Astrocyte of the cerebellum (primary cell): ENCODE measurements around the gene EGLN3.

ENCODE experiments used
- DNase-seq: peaks from one replicate; pipeline ENCODE4 v3.0.0-alpha.2; 2011; ENCODE audit warnings: low read depth
- H3K4me3 ChIP-seq: 2 replicates; pipeline ENCODE4 v1.5.1; 2011; ENCODE audit warnings: mild to moderate bottlenecking, low read depth, low read length, moderate library complexity
- CTCF ChIP-seq: IDR thresholded peaks from 2 replicates; pipeline ENCODE4 v1.5.1; 2012; ENCODE audit warnings: low read length, low read depth, moderate library complexity, mild to moderate bottlenecking; ENCODE audit errors: missing control alignments
- in situ Hi-C: cut with HindIII; loops from 2 replicates; pipeline ENCODE4 v1.10.0; 2017; ENCODE audit warnings: low sequenced_read_pairs

Gene EGLN3

GRCh38 chr14:33901426-33902155 lies 49.3 kb downstream of the EGLN3 start:
- H3K4me3 ChIP-seq: no peak overlapping the region
- DNase-seq: no peak
- in situ Hi-C loops: no loop called here
- TF ChIP-seq CTCF: no peak

GRCh38 chr14:33900706-33901105 lies 50.2 kb downstream of the EGLN3 start:
- TF ChIP-seq CTCF: no peak
- in situ Hi-C loops: no loop called here
- H3K4me3 ChIP-seq: no peak overlapping the region
- DNase-seq: no peak

GRCh38 chr14:33899723-33900341 lies 51.0 kb downstream of the EGLN3 start:
- no peak for TF ChIP-seq CTCF
- H3K4me3 ChIP-seq: no peak overlapping the region
- DNase-seq: no peak
- in situ Hi-C loops: no loop called here

- DNase-seq: no peak
- no peak for TF ChIP-seq CTCF
- in situ Hi-C loops: no loop called here
- no peak overlapping the region for H3K4me3 ChIP-seq
These were observed 52.9 kb downstream of the EGLN3 start for GRCh38 chr14:33897878-33898535.

- DNase-seq: no peak
- no peak for TF ChIP-seq CTCF
- no peak overlapping the region for H3K4me3 ChIP-seq
- in situ Hi-C loops: no loop called here
These were observed 53.5 kb downstream of the EGLN3 start for GRCh38 chr14:33897382-33897781.

GRCh38 chr14:33894339-33894738 lies 56.5 kb downstream of the EGLN3 start:
- no peak overlapping the region for H3K4me3 ChIP-seq
- in situ Hi-C loops: no loop called here
- no peak for DNase-seq
- no peak for TF ChIP-seq CTCF
